Measurements from ENCODE around the gene POLR3F.
A peak's percentile ranks its signal among the peaks of the same experiment; 100 is the strongest.
"Not testable (repeated sequence)": the region's sequence is repeated elsewhere in the genome, so short reads cannot be mapped to it uniquely, and the experiment has no call there.

Gene POLR3F

DNA sequence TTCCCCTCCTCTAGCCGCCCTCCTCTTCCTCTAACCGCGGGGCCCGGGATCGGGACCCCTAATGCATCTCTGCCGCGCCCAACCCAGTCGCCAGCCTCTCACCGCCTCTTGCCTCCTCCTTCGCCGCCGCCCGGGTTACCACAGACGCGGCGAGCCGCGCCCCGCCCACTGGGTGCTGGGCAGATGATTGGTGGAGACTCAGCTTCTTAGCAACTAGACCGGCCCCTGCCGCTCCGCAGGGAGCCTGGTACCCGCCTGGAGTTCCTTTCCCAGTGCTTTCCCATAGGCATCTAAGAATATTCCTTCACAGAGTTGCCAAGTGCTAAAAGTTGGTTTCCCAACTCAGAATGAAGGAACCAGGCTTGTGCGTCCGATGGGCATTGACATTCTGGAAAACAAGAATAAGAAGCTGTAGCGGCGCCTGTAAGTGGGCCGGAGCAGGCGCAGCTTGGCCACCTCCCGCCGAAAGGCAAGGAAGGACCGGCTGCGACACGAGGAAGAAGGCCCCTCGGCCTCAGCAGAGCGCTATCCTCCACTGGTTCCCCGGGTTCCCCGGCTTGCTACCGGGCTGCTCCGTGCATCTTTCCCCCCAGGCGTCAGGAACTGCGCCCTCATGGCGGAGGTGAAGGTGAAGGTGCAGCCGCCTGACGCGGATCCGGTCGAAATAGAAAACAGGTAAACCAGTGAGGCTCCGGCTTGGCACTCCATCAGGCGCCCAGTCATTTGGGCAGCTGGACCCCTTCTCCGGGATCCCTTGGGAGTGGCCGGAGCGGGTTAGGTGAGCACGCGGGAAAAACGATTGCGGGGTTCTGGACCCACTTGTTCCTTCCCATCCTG is at the start of gene POLR3F, which contains the start of gene DZANK1:
Gene POLR3F, plus strand, starts transcription at position 497 of the 837 bp plus-strand sequence. Its CDS starts 117 bp downstream, at position 614.
Gene DZANK1, minus strand, starts transcription at position 137 of the 837 bp plus-strand sequence. CDS start 1,672 bp downstream, outside the sequence.
- DNase-seq (ENCODE audit: low read depth in 2 of 2), result peak; percentile 88 to 90

DNA sequence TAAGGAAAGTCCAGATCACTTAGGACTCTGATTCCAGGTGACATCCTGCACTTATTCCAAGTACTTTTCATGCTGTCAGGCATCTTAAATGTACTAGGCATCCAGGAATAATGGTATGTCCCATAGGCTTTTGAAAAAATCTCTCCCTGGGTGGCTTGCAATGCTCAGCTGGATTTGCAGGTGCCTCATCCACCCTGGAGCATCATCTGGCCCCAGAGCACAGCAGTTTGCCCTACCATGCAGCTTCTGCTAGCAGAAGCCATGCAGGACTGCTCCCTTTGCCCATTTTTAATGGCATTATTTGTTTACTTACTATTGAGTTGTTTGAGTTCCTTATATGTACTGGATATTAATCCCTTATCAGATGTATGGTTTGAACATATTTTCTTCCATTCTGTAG is 45.6 kb upstream of the POLR3F start:
- no peak for DNase-seq (ENCODE audit: low read depth in 2 of 2)

- no peak for DNase-seq (ENCODE audit: low read depth in 2 of 2)
Measured at GRCh38 chr20:18427214-18427613, 40.0 kb upstream of the POLR3F start.

- DNase-seq (ENCODE audit: low read depth in 2 of 2), result no peak
Measured at GRCh38 chr20:18428490-18429173, 38.6 kb upstream of the POLR3F start.

DNA sequence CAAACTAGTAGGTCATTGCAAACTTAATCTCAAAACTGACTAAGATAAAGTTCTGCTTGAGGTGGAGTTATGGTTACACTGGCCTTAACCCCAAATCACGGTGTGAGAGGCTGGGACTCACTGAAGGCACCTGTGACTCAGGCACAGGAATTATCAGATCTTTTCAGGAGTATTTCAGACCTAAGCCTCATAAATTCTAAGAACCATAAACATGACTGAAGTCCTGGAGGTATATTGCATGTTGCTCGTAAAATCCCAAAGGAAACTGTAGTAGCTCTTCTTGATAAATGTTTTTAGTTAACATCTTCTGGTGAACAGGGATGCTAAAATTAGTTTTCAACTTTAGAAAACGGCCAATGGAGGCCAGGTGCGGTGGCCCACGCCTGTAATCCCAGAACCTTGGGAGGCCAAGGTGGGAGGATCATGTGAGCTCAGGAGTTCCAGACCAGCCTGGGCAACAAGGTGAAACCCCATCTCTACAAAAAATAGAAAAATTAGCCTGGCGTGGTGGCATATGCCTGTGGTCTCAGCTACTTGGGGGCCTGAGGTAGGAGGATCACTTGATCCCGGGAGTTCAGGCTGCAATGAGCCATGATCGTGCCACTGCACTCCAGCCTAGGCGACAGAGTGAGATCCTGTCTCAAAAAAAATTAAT is 36.9 kb upstream of the POLR3F start:
- DNase-seq (ENCODE audit: low read depth in 2 of 2), result no peak

- DNase-seq (ENCODE audit: low read depth in 2 of 2), result no peak
Measured at GRCh38 chr20:18431206-18431605, 36.0 kb upstream of the POLR3F start.

- no peak for DNase-seq (ENCODE audit: low read depth in 2 of 2)
Measured at GRCh38 chr20:18436847-18437246, 30.3 kb upstream of the POLR3F start.

DNA sequence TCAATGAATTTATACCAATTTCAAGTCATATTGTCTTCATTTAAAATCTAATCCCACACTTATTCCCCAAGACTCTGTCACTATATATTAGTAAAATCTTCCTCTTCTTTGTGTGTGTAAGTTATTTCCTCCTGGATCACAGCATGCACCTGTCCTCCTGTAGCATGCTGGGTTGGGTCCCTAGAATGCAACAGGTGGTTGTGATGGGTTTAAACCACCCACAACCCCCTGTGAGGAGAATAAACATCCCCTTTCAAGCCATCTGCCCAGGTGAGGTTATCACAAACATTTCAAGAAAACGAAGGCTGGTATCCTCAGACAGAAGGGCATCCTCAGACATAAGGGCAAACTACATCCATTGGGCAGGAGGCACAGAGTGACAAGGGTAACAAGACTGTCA is 26.8 kb upstream of the POLR3F start:
- no peak for DNase-seq (ENCODE audit: low read depth in 2 of 2)

GRCh38 chr20:18443886-18444285 is 23.3 kb upstream of the POLR3F start:
- DNase-seq (ENCODE audit: low read depth in 2 of 2), result no peak

- no peak for DNase-seq (ENCODE audit: low read depth in 2 of 2)
Measured at GRCh38 chr20:18456600-18456999, 10.6 kb upstream of the POLR3F start.

- no peak for DNase-seq (ENCODE audit: low read depth in 2 of 2)
Measured at GRCh38 chr20:18465536-18466200, 1.5 kb upstream of the POLR3F start.

GRCh38 chr20:18466574-18466893 is 656 bp upstream of the POLR3F start:
- DNase-seq (ENCODE audit: low read depth in 2 of 2), result no peak

DNA sequence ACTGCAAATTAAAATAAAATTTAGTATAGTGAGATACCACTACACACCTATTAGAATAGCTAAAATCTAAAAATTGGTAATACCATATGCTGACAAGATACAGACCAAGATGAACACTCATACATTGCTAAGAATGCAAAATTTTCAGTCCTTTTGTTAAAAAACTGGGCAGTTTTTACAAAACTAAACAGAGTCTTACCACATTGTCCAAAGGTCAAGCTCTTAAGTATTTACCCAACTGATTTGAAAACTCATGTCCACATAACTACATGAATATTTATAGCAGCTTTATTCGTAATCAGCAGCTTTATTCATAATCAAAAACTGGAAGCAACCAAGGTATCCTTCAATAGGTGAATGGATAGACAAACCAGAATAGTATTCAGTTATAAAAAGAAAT is 10.0 kb downstream of the POLR3F start:
- no peak for DNase-seq (ENCODE audit: low read depth in 2 of 2)

GRCh38 chr20:18477821-18478220 is 10.6 kb downstream of the POLR3F start:
- no peak for DNase-seq (ENCODE audit: low read depth in 2 of 2)

DNA sequence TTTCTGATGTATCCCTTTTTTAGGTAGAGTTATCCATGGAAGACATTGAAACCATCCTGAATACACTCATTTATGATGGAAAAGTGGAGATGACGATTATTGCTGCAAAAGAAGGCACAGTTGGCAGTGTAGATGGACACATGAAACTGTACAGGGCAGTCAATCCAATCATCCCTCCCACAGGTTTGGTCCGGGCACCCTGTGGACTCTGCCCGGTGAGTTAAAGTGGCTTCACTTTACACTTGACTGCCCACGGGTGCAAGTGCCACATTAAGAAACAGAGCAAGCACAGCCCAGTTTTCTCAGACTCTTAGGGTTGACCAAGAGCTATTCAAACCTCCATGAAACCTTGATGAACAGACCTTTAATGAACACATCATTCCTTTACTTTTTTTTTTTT is 14.4 kb downstream of the POLR3F start:
- no peak for DNase-seq (ENCODE audit: low read depth in 2 of 2)

GRCh38 chr20:18488301-18488700 is 21.1 kb downstream of the POLR3F start:
- DNase-seq (ENCODE audit: low read depth in 2 of 2), result no peak

GRCh38 chr20:18496042-18496441 is 28.9 kb downstream of the POLR3F start:
- DNase-seq (ENCODE audit: low read depth in 2 of 2), result no peak

GRCh38 chr20:18496740-18497592 is 29.8 kb downstream of the POLR3F start, which contains the start of gene RBBP9:
RBBP9 (minus strand) TSS chr20:18497225; CDS start chr20:18497167, 58 bp downstream.
- peak; percentile 33 to 36 for DNase-seq (ENCODE audit: low read depth in 2 of 2)

DNA sequence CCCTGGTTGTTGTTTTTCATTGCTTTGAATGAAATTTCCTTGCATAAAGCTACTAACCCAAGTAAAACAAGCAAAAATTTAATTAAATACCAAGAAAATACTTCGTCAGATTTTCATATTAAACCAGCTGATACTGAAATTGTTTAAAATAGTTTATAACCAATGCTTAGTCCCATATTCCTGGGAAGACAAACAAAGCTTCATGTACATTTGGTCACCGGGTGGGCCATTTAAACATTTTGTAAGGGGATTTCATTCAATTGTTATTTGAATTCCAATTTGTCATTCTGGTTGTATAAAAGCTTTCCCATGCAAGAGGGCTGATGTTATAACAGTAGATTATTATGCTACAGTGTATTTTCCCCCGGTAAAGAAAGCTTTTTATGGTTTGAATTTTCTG is 30.4 kb downstream of the POLR3F start:
- DNase-seq (ENCODE audit: low read depth in 2 of 2), result no peak

GRCh38 chr20:18501672-18502071 is 34.5 kb downstream of the POLR3F start:
- not testable (repeated sequence) for DNase-seq (ENCODE audit: low read depth in 2 of 2)

GRCh38 chr20:18504479-18505060 is 37.4 kb downstream of the POLR3F start:
- DNase-seq (ENCODE audit: low read depth in 2 of 2), result no peak
